Measurements from ENCODE around the gene TMEM245. TPM values are rescaled to one million over a fixed set of nuclear protein-coding genes. Genes with fewer than 3 reads are reported as not detected.

TMEM245 gene
- 34.2 and 37.1 TPM in 2 replicates for total RNA-seq

DNA sequence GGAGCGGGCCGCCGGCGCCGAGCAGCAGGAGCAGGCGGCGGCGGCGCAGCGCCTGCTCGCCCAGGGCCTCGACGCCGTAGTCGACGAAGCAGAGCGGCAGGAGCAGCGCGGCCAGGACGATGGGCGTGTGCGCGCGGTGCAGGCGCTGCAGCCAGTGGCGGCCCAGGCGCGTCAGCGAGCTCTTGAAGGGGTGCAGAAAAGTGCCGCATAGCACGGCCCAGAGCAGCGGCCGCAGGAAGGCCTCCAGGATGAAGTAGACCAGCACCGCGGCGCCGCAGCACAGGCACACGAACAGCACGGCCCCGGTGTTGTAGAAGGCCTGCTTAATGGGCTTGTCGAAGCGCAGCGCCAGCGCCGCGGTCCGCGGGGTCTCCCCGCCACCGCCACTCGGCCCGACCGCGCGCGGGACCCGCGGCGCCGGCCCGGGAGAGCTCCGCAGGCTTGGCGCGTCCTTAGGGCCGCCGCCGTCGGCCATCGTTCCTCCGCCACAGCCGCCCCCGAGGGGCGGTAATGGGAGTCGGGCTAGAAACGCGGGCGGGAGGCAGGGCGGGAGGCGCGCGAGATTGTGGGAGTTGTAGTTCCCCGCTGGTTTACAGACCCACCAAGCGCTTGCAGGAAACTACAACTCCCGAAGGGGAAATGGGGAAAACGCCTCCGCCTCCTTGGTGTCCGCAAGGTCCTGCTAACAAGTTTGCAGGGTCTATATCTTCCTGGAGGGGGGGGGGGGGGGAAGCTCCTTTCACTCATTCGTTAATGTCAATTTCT is at the start of gene TMEM245:
TMEM245 (minus strand) TSS at position 509 of the 765 bp plus-strand sequence; CDS start at position 475, 34 bp downstream.
- Histone ChIP-seq H3K27me3 (ENCODE audit: control insufficient read depth, insufficient read depth, low read length) (no peaks in the 10 kb centered on the region), H3K4me3 (ENCODE audit: low read depth, low read length) (peak within 1 kb of the TSS; percentile 85), H3K36me3 (ENCODE audit: control insufficient read depth, insufficient read depth, low read length) (peaks cover 1% of the 10 kb centered on the region)
- TF ChIP-seq, protein P1, sequence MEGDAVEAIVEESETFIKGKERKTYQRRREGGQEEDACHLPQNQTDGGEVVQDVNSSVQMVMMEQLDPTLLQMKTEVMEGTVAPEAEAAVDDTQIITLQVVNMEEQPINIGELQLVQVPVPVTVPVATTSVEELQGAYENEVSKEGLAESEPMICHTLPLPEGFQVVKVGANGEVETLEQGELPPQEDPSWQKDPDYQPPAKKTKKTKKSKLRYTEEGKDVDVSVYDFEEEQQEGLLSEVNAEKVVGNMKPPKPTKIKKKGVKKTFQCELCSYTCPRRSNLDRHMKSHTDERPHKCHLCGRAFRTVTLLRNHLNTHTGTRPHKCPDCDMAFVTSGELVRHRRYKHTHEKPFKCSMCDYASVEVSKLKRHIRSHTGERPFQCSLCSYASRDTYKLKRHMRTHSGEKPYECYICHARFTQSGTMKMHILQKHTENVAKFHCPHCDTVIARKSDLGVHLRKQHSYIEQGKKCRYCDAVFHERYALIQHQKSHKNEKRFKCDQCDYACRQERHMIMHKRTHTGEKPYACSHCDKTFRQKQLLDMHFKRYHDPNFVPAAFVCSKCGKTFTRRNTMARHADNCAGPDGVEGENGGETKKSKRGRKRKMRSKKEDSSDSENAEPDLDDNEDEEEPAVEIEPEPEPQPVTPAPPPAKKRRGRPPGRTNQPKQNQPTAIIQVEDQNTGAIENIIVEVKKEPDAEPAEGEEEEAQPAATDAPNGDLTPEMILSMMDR (IDR thresholded peaks at IDR 0.05; ENCODE audit: insufficient read depth, low read length, severe bottlenecking) = no peak
- FAIRE-seq = no peak
- peak; percentile 98 for DNase-seq (ENCODE audit: low read depth)

DNA sequence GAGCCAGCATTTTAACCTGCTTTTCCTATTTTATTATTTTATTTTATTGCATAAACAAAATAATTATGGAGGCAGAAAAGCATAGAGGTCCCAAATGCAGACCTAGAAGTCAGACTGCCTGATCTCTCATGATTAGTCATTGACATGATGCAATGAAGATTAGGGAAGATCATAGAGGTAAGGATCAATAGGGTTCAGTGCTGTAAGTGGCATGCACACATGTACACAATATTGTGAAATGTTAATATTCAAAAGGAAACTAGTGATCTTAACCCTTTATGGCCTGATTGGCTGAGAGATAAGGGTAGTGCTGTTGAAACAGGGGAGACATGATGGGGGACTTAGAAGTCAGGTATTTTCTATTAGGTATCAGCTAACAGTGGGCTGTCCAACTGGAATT is 48.4 kb upstream of the TMEM245 start:
- FAIRE-seq (no peak), DNase-seq (ENCODE audit: low read depth) (peak; percentile 57)
- Histone ChIP-seq H3K27me3 (ENCODE audit: control insufficient read depth, insufficient read depth, low read length) (peaks cover 17% of the 10 kb centered on the region), H3K36me3 (ENCODE audit: control insufficient read depth, insufficient read depth, low read length) (no peaks in the 10 kb centered on the region), H3K4me3 (ENCODE audit: low read depth, low read length) (no peak overlapping the region)
- TF ChIP-seq, protein P1 (IDR thresholded peaks at IDR 0.05; ENCODE audit: insufficient read depth, low read length, severe bottlenecking) = no peak

DNA sequence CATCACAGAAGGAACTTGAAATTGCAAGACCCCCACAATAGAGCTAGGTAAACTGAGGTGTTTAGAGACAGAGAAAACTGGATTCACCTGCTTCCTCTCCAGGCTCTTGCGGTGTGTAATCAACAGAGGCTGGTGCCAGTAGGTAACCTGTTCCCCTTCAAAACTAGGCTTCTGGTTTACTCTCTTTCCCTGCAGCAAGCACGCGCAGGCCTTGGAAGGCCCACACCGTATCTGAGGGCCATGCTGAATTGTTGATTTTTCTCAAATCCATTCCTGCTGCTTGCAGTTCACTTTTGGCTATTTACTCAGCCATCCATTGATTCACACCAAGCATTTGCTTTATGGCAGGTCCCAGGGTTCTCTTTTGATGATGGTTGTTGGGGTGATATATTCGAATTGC is 48.0 kb upstream of the TMEM245 start:
- TF ChIP-seq, protein P1 (IDR thresholded peaks at IDR 0.05; ENCODE audit: insufficient read depth, low read length, severe bottlenecking) = no peak

DNA sequence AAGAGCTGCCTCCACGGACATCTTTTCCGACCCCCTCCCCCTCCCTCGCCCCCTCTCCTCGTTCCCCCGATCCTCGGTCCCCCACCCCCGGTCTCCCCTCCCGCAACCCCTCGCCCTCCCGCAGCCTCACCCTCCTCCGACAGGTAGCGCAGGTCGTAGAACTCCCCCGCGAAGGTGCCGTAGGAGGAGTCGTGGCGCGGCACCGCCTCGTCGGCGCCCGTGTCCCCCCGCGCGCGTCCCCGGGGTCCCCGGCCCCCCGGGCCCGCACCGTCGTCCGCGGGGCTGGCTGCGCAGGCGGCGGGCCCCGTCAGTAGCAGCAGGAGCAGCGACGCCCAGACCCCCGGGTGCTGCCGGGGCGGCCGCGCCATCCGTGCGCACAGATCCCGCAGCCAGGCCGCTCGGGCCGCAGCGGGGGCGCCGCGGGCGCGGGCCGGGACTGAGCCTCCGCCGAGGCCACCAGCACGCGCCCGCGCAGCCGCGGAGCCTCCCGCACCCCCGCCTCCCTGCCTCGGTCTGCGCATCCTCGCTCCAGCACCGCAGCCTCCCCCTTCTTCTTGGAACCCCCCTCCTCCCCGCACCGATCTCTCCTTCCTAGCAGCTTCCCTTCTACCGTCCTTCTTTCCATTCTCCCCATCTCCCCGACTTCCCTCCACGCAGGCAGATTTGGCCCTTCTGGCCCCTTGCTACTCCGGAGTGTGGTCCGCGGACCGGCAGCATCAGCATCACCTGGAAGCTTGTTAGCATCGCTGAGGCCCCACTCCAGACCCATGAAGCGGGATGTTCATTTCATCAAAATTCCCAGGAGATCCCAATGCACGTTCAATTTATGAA is 47.2 kb upstream of the TMEM245 start, which contains the start of gene FRRS1L:
FRRS1L (minus strand) TSS at position 479 of the 831 bp plus-strand sequence; CDS start at position 368, 111 bp downstream.
- FAIRE-seq (no peak), DNase-seq (ENCODE audit: low read depth) (no peak)
- Histone ChIP-seq H3K27me3 (ENCODE audit: control insufficient read depth, insufficient read depth, low read length) (peaks cover 17% of the 10 kb centered on the region), H3K36me3 (ENCODE audit: control insufficient read depth, insufficient read depth, low read length) (no peaks in the 10 kb centered on the region), H3K4me3 (ENCODE audit: low read depth, low read length) (peak within 1 kb of the TSS; percentile 22)
- TF ChIP-seq, protein P1 (IDR thresholded peaks at IDR 0.05; ENCODE audit: insufficient read depth, low read length, severe bottlenecking) = no peak

More for the DNA sequence above, 48.0 kb upstream of the TMEM245 start:
- Histone ChIP-seq H3K27me3 (ENCODE audit: control insufficient read depth, insufficient read depth, low read length) (peaks cover 17% of the 10 kb centered on the region), H3K36me3 (ENCODE audit: control insufficient read depth, insufficient read depth, low read length) (no peaks in the 10 kb centered on the region), H3K4me3 (ENCODE audit: low read depth, low read length) (no peak overlapping the region)
- DNase-seq (ENCODE audit: low read depth) (no peak), FAIRE-seq (no peak)

DNA sequence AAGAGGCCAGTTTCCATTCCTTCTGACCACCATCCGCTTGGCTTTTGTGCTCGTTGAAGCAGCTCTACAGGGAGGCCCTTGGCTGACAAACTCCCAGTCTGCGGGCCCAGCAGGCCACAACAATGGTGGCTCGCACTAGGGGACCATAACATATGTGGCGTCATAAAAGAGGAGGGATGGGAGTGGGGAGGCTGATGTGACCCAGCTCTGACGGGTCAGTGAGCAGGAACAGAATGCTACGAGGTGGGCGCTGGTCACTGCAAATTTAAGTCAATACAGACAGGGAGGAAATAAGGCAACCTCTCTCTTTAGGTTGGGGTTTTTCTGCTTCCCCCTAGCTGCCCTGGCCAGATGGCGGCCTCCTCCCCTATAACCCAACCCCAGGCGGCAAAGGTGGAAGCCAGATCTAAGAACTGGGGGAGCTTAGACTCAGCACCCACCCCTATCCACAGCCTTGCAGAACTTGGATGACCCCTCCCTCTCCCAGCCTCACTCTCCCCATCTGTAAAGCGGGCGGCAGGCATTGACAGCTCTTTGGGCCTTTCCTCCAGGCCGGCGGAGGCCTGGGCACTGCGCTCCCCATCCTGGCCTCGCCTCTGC is 46.5 kb upstream of the TMEM245 start:
- Histone ChIP-seq H3K27me3 (ENCODE audit: control insufficient read depth, insufficient read depth, low read length) (peaks cover 17% of the 10 kb centered on the region), H3K4me3 (ENCODE audit: low read depth, low read length) (no peak overlapping the region), H3K36me3 (ENCODE audit: control insufficient read depth, insufficient read depth, low read length) (no peaks in the 10 kb centered on the region)
- TF ChIP-seq, protein P1 (IDR thresholded peaks at IDR 0.05; ENCODE audit: insufficient read depth, low read length, severe bottlenecking) = no peak
- no peak for FAIRE-seq
- DNase-seq (ENCODE audit: low read depth) = no peak
